CD1c-positive myeloid dendritic cell (primary cell): Measurements from ENCODE around the gene ANKRD13D.

Experiments used
- DNase-seq: peaks from one replicate; pipeline ENCODE4 v3.0.0-alpha.2; 2016; ENCODE audit errors: extremely low spot score

ANKRD13D gene

DNA sequence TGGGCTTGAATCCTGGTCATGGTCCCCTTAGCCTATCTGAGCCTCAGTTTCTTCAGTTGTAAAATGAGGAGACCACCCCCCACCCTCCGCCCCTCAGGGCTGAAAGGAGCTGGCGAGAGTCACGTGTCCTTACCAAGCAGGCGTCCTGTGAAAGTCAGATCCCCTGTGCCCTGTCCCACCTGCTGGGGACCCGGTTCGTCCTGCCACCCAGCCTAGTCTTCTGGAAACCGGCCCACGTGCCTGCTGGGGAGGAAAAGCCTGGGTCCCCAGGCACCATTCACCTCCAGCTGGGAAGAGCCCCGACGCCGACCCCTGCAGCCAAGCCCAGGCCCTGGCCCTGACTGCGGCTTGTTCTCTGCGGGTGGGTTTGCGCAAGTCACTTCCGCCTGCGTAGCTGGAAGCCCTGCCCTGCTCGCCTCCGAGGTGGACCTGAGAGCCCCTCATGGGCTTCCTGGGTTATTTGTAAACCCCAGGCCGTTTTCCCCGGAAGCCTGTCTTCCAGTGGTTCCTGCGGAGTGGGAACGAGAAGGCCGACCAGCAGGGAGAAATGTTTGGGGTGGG is 13.5 kb downstream of the ANKRD13D start:
- peak; percentile 56 for DNase-seq

GRCh38 chr11:67303132-67303834 is 14.2 kb downstream of the ANKRD13D start, which contains the start of gene SSH3:
Gene SSH3, plus strand, starts transcription at chr11:67303530. Its CDS starts 96 bp downstream, at chr11:67303626.
- peak; percentile 59 for DNase-seq

- peak; percentile 32 for DNase-seq
These were observed 14.8 kb downstream of the ANKRD13D start for GRCh38 chr11:67303835-67304411.

- DNase-seq: no peak
These were observed 15.5 kb downstream of the ANKRD13D start for GRCh38 chr11:67304511-67305113.

DNA sequence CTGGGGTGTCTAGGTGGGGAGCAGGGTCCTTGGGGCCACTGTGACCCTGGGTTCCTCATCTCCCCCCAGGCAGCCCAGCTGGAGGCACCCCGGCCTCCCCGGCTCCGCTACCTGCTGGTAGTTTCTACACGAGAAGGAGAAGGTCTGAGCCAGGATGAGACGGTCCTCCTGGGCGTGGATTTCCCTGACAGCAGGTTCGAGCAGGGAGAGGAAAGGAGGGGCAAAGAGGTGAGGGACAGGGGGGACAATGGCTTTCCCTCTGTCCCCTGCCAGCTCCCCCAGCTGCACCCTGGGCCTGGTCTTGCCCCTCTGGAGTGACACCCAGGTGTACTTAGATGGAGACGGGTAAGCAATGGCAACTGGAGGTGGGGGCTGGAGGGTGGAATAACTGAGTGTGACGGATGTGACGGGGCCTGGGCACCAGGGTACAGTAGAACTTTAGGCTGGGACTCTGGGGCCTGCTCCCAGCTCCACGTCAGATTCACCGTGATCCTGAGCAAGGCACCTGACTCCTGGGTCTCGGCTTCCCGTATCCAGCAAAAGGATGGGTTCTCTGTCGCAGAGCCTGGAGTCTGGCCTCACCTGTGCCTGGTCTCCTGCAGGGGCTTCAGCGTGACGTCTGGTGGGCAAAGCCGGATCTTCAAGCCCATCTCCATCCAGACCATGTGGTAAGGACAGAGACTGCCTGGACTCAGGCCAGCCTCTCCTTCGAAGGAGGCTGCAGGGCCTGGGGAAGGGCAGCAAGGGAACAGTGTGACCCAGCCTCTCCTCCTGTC is 17.9 kb downstream of the ANKRD13D start:
- no peak for DNase-seq

DNA sequence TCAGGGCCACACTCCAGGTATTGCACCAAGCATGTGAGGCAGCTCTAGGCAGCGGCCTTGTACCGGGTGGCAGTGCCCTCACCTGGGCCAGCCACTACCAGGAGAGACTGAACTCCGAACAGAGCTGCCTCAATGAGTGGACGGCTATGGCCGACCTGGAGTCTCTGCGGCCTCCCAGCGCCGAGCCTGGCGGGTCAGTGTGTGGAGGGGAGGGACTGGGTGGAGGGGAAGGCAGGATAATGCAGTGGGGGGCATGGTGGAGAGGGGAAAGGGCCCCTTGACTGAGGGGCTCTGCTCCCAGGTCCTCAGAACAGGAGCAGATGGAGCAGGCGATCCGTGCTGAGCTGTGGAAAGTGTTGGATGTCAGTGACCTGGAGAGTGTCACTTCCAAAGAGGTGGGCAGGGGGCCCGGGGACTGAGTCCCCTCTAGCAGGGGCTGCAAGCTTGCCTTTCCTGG is 18.5 kb downstream of the ANKRD13D start:
- DNase-seq: no peak

DNA sequence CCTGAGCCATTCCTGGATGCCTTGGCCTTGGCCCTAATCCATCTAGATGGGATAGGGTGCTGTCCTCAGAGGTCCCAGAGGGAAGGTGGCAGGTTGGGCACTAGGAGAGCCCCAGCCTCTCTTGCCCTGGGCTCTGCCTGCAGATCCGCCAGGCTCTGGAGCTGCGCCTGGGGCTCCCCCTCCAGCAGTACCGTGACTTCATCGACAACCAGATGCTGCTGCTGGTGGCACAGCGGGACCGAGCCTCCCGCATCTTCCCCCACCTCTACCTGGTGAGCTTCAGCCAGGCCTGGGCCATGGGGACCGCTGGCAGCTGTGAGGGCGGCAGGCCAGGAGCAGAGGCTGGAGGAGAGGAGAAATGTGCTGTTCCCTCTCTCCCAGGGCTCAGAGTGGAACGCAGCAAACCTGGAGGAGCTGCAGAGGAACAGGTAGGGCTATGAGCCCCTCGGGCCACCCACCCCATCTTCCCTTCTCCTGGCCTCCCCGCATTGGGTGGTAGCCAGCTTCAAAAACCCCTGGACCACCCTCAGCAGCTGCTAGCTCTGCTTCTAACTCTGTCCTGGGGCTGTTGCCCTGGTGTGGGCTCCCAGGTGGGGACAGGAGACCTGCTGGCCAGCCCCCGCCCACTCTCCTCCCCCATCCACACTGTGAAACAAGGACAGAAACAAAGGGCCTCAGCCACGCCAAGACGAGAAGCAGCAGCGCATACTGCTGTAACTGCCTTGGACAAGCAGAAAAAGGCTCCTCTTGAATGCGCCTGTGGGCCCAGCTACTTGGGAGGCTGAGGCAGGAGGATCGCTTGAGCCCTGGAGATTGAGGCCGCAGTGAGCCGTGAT is 19.1 kb downstream of the ANKRD13D start:
- no peak for DNase-seq

GRCh38 chr11:67309166-67309565 is 20.1 kb downstream of the ANKRD13D start:
- DNase-seq: no peak

DNA sequence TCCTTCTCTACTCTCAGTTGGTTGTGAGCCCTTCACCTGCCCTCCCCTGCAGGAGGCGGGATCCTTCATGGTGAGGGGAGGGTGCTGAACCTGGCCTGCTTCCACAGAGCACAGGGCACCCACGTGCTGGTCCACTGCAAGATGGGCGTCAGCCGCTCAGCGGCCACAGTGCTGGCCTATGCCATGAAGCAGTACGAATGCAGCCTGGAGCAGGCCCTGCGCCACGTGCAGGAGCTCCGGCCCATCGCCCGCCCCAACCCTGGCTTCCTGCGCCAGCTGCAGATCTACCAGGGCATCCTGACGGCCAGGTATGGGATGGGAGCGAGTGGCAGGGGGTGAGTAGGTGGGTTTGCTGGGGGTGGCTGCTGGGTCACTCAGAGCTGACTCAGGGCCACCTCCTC is 20.6 kb downstream of the ANKRD13D start:
- DNase-seq: no peak

GRCh38 chr11:67310246-67311050 is 21.3 kb downstream of the ANKRD13D start:
- DNase-seq: no peak

DNA sequence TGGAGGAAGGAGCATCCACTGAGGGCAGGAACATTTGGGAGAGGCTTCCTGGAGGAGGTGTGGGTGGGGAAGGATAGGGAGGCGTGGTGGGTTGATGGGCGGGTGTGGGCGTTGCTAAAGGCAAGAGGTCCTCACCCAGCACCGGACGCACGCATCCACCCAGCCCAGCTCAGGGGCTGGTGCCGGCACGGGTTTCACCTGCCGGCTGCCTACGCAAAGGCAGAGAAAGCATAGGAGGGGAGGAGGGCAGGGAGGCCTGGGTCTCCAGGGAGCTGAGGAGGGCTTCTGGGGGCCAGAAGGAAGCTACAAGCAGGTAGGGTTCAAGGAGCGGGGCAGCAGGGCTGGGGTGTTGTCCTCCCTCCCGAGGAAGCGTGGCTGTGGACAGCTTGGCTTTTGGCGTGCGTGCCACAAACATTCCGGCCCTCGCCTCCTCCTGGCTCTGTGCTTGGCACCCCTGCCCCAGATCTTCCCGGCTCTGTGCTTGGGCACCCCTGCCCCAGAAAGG is 22.0 kb downstream of the ANKRD13D start:
- DNase-seq: no peak

DNA sequence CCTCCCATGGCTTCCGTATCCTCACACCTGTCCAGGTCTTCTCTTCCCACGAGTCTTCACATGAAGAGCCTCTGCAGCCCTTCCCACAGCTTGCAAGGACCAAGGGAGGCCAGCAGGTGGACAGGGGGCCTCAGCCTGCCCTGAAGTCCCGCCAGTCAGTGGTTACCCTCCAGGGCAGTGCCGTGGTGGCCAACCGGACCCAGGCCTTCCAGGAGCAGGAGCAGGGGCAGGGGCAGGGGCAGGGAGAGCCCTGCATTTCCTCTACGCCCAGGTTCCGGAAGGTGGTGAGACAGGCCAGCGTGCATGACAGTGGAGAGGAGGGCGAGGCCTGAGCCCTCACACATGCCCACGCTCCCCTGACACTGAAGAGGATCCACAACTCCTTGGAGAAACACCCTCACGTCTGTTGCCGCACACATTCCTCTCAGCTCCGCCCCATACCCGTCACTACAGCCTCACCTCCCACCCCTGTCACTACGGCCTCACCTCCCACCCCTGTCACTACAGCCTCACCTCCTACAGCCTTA is 22.5 kb downstream of the ANKRD13D start:
- DNase-seq: peak; percentile 24

DNA sequence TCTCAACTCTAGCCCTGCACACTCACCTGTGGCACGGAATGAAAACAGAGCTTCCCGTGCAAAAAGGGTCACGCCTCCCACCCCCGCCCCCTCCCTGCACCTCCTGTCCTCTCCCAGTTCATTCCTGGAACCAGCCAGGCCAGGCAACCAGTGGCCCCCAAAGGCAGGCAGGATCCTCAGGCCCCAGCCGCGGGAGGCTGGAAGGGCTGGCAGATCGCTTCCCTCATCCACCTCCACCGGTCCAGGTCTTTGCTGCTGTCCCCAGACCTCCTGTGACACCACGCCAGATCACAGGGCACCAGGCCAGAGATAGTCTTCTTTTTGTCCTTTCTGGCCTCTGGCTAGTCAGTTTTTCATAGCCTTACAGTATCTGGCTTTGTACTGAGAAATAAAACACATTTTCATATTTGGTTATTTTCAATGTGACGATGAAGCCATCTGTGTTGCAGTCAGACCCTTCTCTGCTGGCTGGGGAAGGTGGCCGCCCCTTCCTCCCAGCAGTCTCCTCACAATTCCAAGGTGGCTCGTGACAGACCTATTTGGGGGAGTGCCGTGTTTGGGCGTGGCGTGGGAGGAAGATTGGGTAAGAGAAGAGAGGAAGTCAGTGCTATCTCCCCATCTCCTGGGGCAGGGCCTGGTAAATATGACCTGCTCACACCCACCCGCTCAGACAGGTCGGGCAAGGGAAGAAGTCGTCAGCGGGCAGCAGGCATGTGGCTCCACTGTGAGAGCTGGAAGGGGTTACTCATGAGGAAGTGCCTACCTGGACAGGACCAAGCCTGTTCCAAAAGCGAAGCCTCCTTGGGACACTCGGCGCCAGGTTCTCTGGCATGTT is 23.3 kb downstream of the ANKRD13D start:
- peak; percentile 68 for DNase-seq

GRCh38 chr11:67313125-67313890 is 24.2 kb downstream of the ANKRD13D start:
- DNase-seq: no peak

DNA sequence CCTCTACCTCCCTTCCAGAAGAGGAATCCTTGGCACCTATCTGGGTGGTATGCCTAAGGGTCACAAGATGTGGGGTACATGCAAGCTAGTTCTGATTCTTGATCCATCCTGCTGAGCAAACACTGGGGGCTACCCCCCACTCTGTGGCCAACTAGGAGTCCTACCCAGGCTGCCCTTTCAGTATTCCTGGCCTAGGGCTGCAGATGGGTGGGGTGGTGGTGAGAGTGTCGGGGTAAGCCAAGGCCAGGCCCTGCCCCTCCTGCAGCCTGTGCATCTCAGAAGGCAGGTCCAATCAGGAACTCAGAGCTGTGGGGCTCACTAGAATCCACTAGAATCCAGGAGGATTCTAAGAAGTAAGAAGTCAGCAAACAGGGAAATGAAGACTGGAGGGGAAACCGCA is 25.1 kb downstream of the ANKRD13D start:
- no peak for DNase-seq

- DNase-seq: no peak
These were observed 26.3 kb downstream of the ANKRD13D start for GRCh38 chr11:67315325-67315909.

- DNase-seq: no peak
These were observed 27.7 kb downstream of the ANKRD13D start for GRCh38 chr11:67316882-67317204.
